ENCODE measurements around the gene GGCX. TPM values are rescaled to one million over a fixed set of nuclear protein-coding genes. Genes with fewer than 3 reads are reported as not detected.
"Not testable (repeated sequence)": the region's sequence is repeated elsewhere in the genome, so short reads cannot be mapped to it uniquely, and the experiment has no call there.

GGCX gene
- total RNA-seq, 1 experiment from 2014 or later, result 66.2 TPM

GRCh38 chr2:85595301-85596025 lies 34.2 kb upstream of the GGCX start, which contains the start of gene RNF181:
Gene RNF181 (plus strand): TSS chr2:85595745. CDS start chr2:85595764, 19 bp downstream.
- BruUV-seq (replicated peaks), result no TSS peak
- Mint-ChIP-seq H3K4me1 (ENCODE audit: low read depth, unreplicated experiment) (peaks cover 11% of the 10 kb centered on the region), H3K27ac (ENCODE audit: unreplicated experiment) (peak within 1 kb of the TSS; percentile 97), H3K27me3 (ENCODE audit: unreplicated experiment) (no peaks in the 10 kb centered on the region), H3K36me3 (ENCODE audit: insufficient read depth, unreplicated experiment) (peaks cover 42% of the 10 kb centered on the region), H3K4me3 (ENCODE audit: low read depth, unreplicated experiment) (peak within 1 kb of the TSS; percentile 98), H3K9me3 (ENCODE audit: low read depth, unreplicated experiment) (no peaks in the 10 kb centered on the region)
- CTCF ChIA-PET, result interaction anchor here (0.6 to 2.7 kb wide), 9 partner anchors 8 to 158 kb away, joined by 3 to 11 read pairs (median 4); partner anchors contain the start of gene VAMP8
- intact Hi-C loops (cut with micrococcal nuclease; ENCODE audit: unreplicated experiment), result no loop called here
- no peak for TF ChIP-seq CTCF (IDR thresholded peaks at IDR 0.05; ENCODE audit: unreplicated experiment)
- peak; percentile 93 for DNase-seq

DNA sequence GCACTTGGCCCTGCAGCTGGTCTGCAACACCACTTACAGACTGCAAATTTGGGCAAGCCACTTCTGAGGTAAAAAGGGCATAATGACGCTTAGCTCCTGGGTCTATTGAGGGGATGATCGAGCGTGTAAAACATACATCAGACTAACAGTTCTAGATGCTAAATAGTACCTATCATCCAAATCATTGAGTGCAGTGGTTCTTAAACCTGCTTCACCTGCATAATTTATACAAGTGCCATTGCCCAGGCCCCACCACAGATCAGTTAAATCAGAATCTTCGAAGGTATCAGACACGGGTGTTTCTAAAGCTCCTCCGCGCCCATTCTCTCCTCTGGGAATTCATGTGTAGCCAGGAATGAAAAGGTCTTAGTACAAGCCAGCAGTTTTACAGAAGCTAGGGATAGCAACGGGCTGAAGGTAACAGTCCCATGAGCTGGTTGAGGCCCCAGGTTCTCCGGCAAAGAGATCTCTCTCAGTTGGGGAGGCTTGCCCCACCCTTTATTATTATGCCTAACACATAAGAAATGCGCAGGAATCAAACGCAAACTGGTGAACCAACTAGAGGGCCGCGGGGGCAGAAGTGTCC lies 33.5 kb upstream of the GGCX start:
- peaks cover 36% of the 10 kb centered on the region for H3K36me3 Mint-ChIP-seq (ENCODE audit: insufficient read depth, unreplicated experiment)
- intact Hi-C loops (cut with micrococcal nuclease; ENCODE audit: unreplicated experiment), result no loop called here
- no peak for DNase-seq
- TF ChIP-seq CTCF (IDR thresholded peaks at IDR 0.05; ENCODE audit: unreplicated experiment), result no peak
- CTCF ChIA-PET, result interaction anchor here (0.6 to 2.7 kb wide), 9 partner anchors 7 to 568 kb away, joined by 3 to 11 read pairs (median 4); partner anchors contain the start of gene VAMP8
- no peaks in the 10 kb centered on the region for H3K27me3 Mint-ChIP-seq (ENCODE audit: unreplicated experiment)
- BruUV-seq (replicated peaks), result TSS peak; percentile 91
- H3K9me3 Mint-ChIP-seq (ENCODE audit: low read depth, unreplicated experiment), result no peaks in the 10 kb centered on the region
- H3K27ac Mint-ChIP-seq (ENCODE audit: unreplicated experiment), result peak overlapping the region; percentile 97
- H3K4me1 Mint-ChIP-seq (ENCODE audit: low read depth, unreplicated experiment), result peaks cover 17% of the 10 kb centered on the region
- H3K4me3 Mint-ChIP-seq (ENCODE audit: low read depth, unreplicated experiment), result peak overlapping the region; percentile 98

GRCh38 chr2:85593023-85593422 lies 31.7 kb upstream of the GGCX start:
- no TSS peak for BruUV-seq (replicated peaks)
- H3K36me3 Mint-ChIP-seq (ENCODE audit: insufficient read depth, unreplicated experiment), result peaks cover 31% of the 10 kb centered on the region
- intact Hi-C loops (cut with micrococcal nuclease; ENCODE audit: unreplicated experiment), result no loop called here
- H3K27ac Mint-ChIP-seq (ENCODE audit: unreplicated experiment), result no peak overlapping the region
- H3K4me3 Mint-ChIP-seq (ENCODE audit: low read depth, unreplicated experiment), result no peak overlapping the region
- CTCF ChIA-PET, result interaction anchor here (0.9 kb wide), 1 partner anchor 8 kb away, joined by 4 read pairs; no protein-coding TSS in a partner anchor
- no peaks in the 10 kb centered on the region for H3K9me3 Mint-ChIP-seq (ENCODE audit: low read depth, unreplicated experiment)
- no peaks in the 10 kb centered on the region for H3K27me3 Mint-ChIP-seq (ENCODE audit: unreplicated experiment)
- DNase-seq, result no peak
- H3K4me1 Mint-ChIP-seq (ENCODE audit: low read depth, unreplicated experiment), result peaks cover 18% of the 10 kb centered on the region
- no peak for TF ChIP-seq CTCF (IDR thresholded peaks at IDR 0.05; ENCODE audit: unreplicated experiment)

- H3K27ac Mint-ChIP-seq (ENCODE audit: unreplicated experiment); H3K4me3 Mint-ChIP-seq (ENCODE audit: low read depth, unreplicated experiment); CTCF ChIA-PET; DNase-seq; BruUV-seq (replicated peaks); intact Hi-C loops (cut with micrococcal nuclease; ENCODE audit: unreplicated experiment); H3K9me3 Mint-ChIP-seq (ENCODE audit: low read depth, unreplicated experiment); H3K27me3 Mint-ChIP-seq (ENCODE audit: unreplicated experiment): not testable (repeated sequence)
- peaks cover 18% of the 10 kb centered on the region for H3K4me1 Mint-ChIP-seq (ENCODE audit: low read depth, unreplicated experiment)
- H3K36me3 Mint-ChIP-seq (ENCODE audit: insufficient read depth, unreplicated experiment), result peaks cover 31% of the 10 kb centered on the region
Observed at GRCh38 chr2:85592299-85592698, 31.0 kb upstream of the GGCX start.

All from Calu3 (cell line).